CD14-positive monocyte (primary cell): ENCODE results near the gene DNAH7. TPM values are rescaled to one million over a fixed set of nuclear protein-coding genes. Genes with fewer than 3 reads are reported as not detected.
"Not testable (repeated sequence)": the region's sequence is repeated elsewhere in the genome, so short reads cannot be mapped to it uniquely, and the experiment has no call there.

Source experiments
- DNase-seq, 3 donors: peaks; one replicate each; pipeline ENCODE4 v3.0.0-alpha.2; 2011 to 2022
- H2AFZ ChIP-seq: 2 replicates; pipeline ENCODE4 v1.6.0; 2012; ENCODE audit warnings: mild to moderate bottlenecking, low read depth, low read length, inconsistent platforms; ENCODE audit not compliant: insufficient read depth, poor library complexity, severe bottlenecking
- H3K27ac ChIP-seq, 2 donors: 1 replicate in 1 of 2; 2 replicates in 1 of 2; pipeline ENCODE4 v1.5.1; 2012 to 2013; ENCODE audit warnings: low read length in 2 of 2, control low read depth in 1 of 2, inconsistent platforms in 1 of 2, low read depth in 1 of 2, mild to moderate bottlenecking in 1 of 2
- H3K27me3 ChIP-seq, 2 donors: one replicate each; pipeline versions ENCODE4 v1.6.0 to v1.6.1; 2011 to 2013; ENCODE audit warnings: low read length in 2 of 2; ENCODE audit not compliant: control insufficient read depth in 2 of 2, insufficient read depth in 2 of 2
- H3K36me3 ChIP-seq, 2 donors: replicated peaks in 1 of 2; 1 replicate in 1 of 2; 2 replicates in 1 of 2; pipeline versions ENCODE4 v1.5.1 to v1.6.1; 2012 to 2013; ENCODE audit warnings: low read length in 2 of 2, control low read depth in 1 of 2, inconsistent platforms in 1 of 2, mild to moderate bottlenecking in 1 of 2; ENCODE audit not compliant: insufficient read depth in 2 of 2, control insufficient read depth in 1 of 2
- H3K4me1 ChIP-seq, 2 donors: 1 replicate in 1 of 2; 2 replicates in 1 of 2; pipeline versions ENCODE4 v1.5.1 to v1.6.1; 2012 to 2013; ENCODE audit warnings: low read length in 2 of 2, control low read depth in 1 of 2, inconsistent platforms in 1 of 2, mild to moderate bottlenecking in 1 of 2, moderate library complexity in 1 of 2; ENCODE audit not compliant: insufficient read depth in 2 of 2, control insufficient read depth in 1 of 2
- H3K4me2 ChIP-seq: replicated peaks from 2 replicates; pipeline ENCODE3; 2012; ENCODE audit warnings: low read length, moderate library complexity, mild to moderate bottlenecking; ENCODE audit not compliant: poor library complexity, severe bottlenecking; ENCODE audit errors: extremely low read depth
- H3K4me3 ChIP-seq, 3 experiments: fragments of 200-600 bp in 1 of 3; sonication (generic) in 1 of 3; replicated peaks in 1 of 3; 1 replicate in 2 of 3; 2 replicates in 1 of 3; pipeline ENCODE4 v1.5.1; 2011 to 2013; ENCODE audit warnings: low read length in 3 of 3, mild to moderate bottlenecking in 3 of 3, control low read depth in 2 of 3, low read depth in 2 of 3, inconsistent platforms in 1 of 3, moderate library complexity in 1 of 3
- H3K79me2 ChIP-seq: 2 replicates; pipeline ENCODE4 v1.6.0; 2012; ENCODE audit warnings: mild to moderate bottlenecking, control low read depth, inconsistent platforms, low read length, moderate library complexity; ENCODE audit not compliant: insufficient read depth
- H3K9ac ChIP-seq: 2 replicates; pipeline ENCODE4 v1.6.0; 2017; ENCODE audit warnings: low read length, mild to moderate bottlenecking; ENCODE audit not compliant: insufficient read depth, poor library complexity, severe bottlenecking
- H3K9me3 ChIP-seq, 2 donors: replicated peaks in 1 of 2; 1 replicate in 1 of 2; 2 replicates in 1 of 2; pipeline versions ENCODE4 v1.5.1 to v1.6.1; 2012 to 2013; ENCODE audit warnings: low read length in 2 of 2, control low read depth in 1 of 2; ENCODE audit not compliant: control insufficient read depth in 1 of 2, insufficient read depth in 1 of 2
- H4K20me1 ChIP-seq: 2 replicates; pipeline ENCODE4 v1.6.0; 2012; ENCODE audit warnings: mild to moderate bottlenecking, low read length, control low read depth, moderate library complexity; ENCODE audit not compliant: insufficient read depth
- H3K27ac Mint-ChIP-seq, 7 donors: one replicate each; pipeline ENCODE4 v1.8.0; 2020; ENCODE audit warnings: mild to moderate bottlenecking in 7 of 7, mixed read lengths in 7 of 7, moderate library complexity in 6 of 7, inconsistent platforms in 2 of 7
- H3K27me3 Mint-ChIP-seq, 3 donors: one replicate each; pipeline ENCODE4 v1.8.0; 2021 to 2022; ENCODE audit warnings: low read depth in 3 of 3, mild to moderate bottlenecking in 3 of 3, mixed read lengths in 3 of 3, moderate library complexity in 3 of 3, inconsistent platforms in 1 of 3
- H3K36me3 Mint-ChIP-seq, 2 donors: one replicate each; pipeline ENCODE4 v1.8.0; 2020; ENCODE audit warnings: mixed read lengths in 2 of 2, inconsistent platforms in 1 of 2, mild to moderate bottlenecking in 1 of 2
- H3K4me1 Mint-ChIP-seq: one replicate; pipeline ENCODE4 v1.8.0; 2020; ENCODE audit warnings: mild to moderate bottlenecking, mixed read lengths
- H3K4me3 Mint-ChIP-seq, 2 donors: one replicate each; pipeline ENCODE4 v1.8.0; 2020; ENCODE audit warnings: mild to moderate bottlenecking in 2 of 2, mixed read lengths in 2 of 2, moderate library complexity in 1 of 2
- H3K9me3 Mint-ChIP-seq, 7 donors: one replicate each; pipeline ENCODE4 v1.8.0; 2020 to 2022; ENCODE audit warnings: mixed read lengths in 7 of 7, mild to moderate bottlenecking in 6 of 7, moderate library complexity in 6 of 7, inconsistent platforms in 2 of 7
- CTCF ChIP-seq: fragments of 200-600 bp; IDR thresholded peaks from one replicate; pipeline ENCODE4 v1.8.0; 2022; ENCODE audit warnings: antibody characterized with exemption, mild to moderate bottlenecking
- WGBS: methylation state at CpG from one replicate; pipeline ENCODE4 v1.1.5; 2013; ENCODE audit warnings: missing lambda C conversion rate; ENCODE audit not compliant: insufficient coverage; 5-methylcytosine and 5-hydroxymethylcytosine counted together
- intact Hi-C, 2 donors: fragments of 100-400 bp; cut with micrococcal nuclease; formaldehyde crosslinking; loops; one replicate each; pipeline versions ENCODE4 v1.15.0 to v1.15.1; 2023
- polyA plus RNA-seq, 3 donors: library from polyadenylated mRNA; depleted of rRNA in 1 of 3; unstranded in 2 of 3; stranded (reverse) in 1 of 3; fragments of 300-500 nt in 2 of 3; fragments of >200 nt in 1 of 3; fragmentation: Illumina TruSeq in 2 of 3; gene quantifications; 1 replicate in 2 of 3; 2 replicates in 1 of 3; pipeline ENCODE4 v1.2.3, GENCODE V29; 2012 to 2021

Gene DNAH7
- polyA plus RNA-seq, 3 donors: 0.07 TPM; not detected in 2

GRCh38 chr2:196096264-196096663 is 27.6 kb upstream of the DNAH7 start:
- Histone ChIP-seq H3K4me2 (no peak overlapping the region), H3K9ac (no peak overlapping the region), H3K79me2 (no peaks in the 10 kb centered on the region), H2AFZ (no peak overlapping the region), H3K9me3 (no peaks in the 10 kb centered on the region), H3K4me3 (no peak overlapping the region), H3K36me3 (no peaks in the 10 kb centered on the region), H3K4me1 (peaks cover 6 to 11% of the 10 kb centered on the region in 2 donors), H3K27ac (no peak overlapping the region), H3K27me3 (no peaks in the 10 kb centered on the region), H4K20me1 (no peaks in the 10 kb centered on the region)
- H3K4me1 Mint-ChIP-seq: peaks cover 15% of the 10 kb centered on the region
- H3K27me3 Mint-ChIP-seq: peaks cover 0 to 1% (median 0%) of the 10 kb centered on the region in 3 donors
- H3K27ac Mint-ChIP-seq: no peak overlapping the region
- intact Hi-C loops: no loop called here
- WGBS: no CpG with 5 or more reads among the region's 4 CpGs
- DNase-seq: no peak
- H3K36me3 Mint-ChIP-seq: no peaks in the 10 kb centered on the region
- H3K4me3 Mint-ChIP-seq: no peak overlapping the region
- TF ChIP-seq CTCF: no peak
- peaks cover 3 to 18% (median 11%) of the 10 kb centered on the region in 7 donors for H3K9me3 Mint-ChIP-seq

GRCh38 chr2:196089448-196089847 is 20.8 kb upstream of the DNAH7 start:
- H3K36me3 ChIP-seq, H4K20me1 ChIP-seq, H3K27me3 Mint-ChIP-seq, DNase-seq, H3K4me1 Mint-ChIP-seq, H2AFZ ChIP-seq, H3K9me3 ChIP-seq, H3K4me1 ChIP-seq, H3K79me2 ChIP-seq, intact Hi-C loops, H3K9ac ChIP-seq, H3K4me2 ChIP-seq, H3K27me3 ChIP-seq, H3K27ac Mint-ChIP-seq, H3K4me3 ChIP-seq, H3K4me3 Mint-ChIP-seq, H3K27ac ChIP-seq, H3K36me3 Mint-ChIP-seq: not testable (repeated sequence)
- WGBS: 100% methylated on average over 1 of the region's 5 CpGs
- peaks cover 11 to 21% (median 14%) of the 10 kb centered on the region in 7 donors for H3K9me3 Mint-ChIP-seq
